Neuronal stem cell (in vitro differentiated cells): Measurements from ENCODE around the gene MAGEC1. TPM values are rescaled to one million over a fixed set of nuclear protein-coding genes. Genes with fewer than 3 reads are reported as not detected.

Experiments used
- DNase-seq: peaks from one replicate; pipeline ENCODE4 v3.0.0-alpha.2; 2013; ENCODE audit warnings: low spot score
- H2AFZ ChIP-seq: one replicate; pipeline ENCODE4 v1.6.1; 2013; ENCODE audit warnings: mild to moderate bottlenecking, low read length, inconsistent platforms
- H2AK5ac ChIP-seq: 2 replicates; pipeline ENCODE4 v1.6.1; 2013; ENCODE audit warnings: low read depth, mild to moderate bottlenecking, inconsistent platforms, low read length, moderate library complexity, mixed read lengths
- H2BK120ac ChIP-seq: 2 replicates; pipeline ENCODE4 v1.6.1; 2013; ENCODE audit warnings: low read depth, mild to moderate bottlenecking, inconsistent platforms, low read length, moderate library complexity, mixed read lengths
- H2BK12ac ChIP-seq: one replicate; pipeline ENCODE4 v1.6.1; 2013; ENCODE audit warnings: low read length, inconsistent platforms
- H2BK15ac ChIP-seq: 2 replicates; pipeline ENCODE4 v1.6.1; 2013; ENCODE audit warnings: mild to moderate bottlenecking, low read length, inconsistent platforms, mixed read lengths
- H2BK5ac ChIP-seq: one replicate; pipeline ENCODE4 v1.6.1; 2013; ENCODE audit warnings: inconsistent platforms, mild to moderate bottlenecking, low read length, moderate library complexity
- H3K14ac ChIP-seq: one replicate; pipeline ENCODE4 v1.6.1; 2013; ENCODE audit warnings: low read length, inconsistent platforms
- H3K18ac ChIP-seq: 2 replicates; pipeline ENCODE4 v1.6.1; 2013; ENCODE audit warnings: low read length, inconsistent platforms
- H3K23ac ChIP-seq: 2 replicates; pipeline ENCODE4 v1.6.1; 2013; ENCODE audit warnings: low read depth, mild to moderate bottlenecking, mixed read lengths, low read length, inconsistent platforms; ENCODE audit not compliant: poor library complexity
- H3K27ac ChIP-seq: replicated peaks from 3 replicates; pipeline ENCODE4 v1.5.1; 2013; ENCODE audit warnings: low read length, inconsistent platforms
- H3K27me3 ChIP-seq, 3 experiments: 2 replicates each; pipeline ENCODE4 v1.6.1; 2013; ENCODE audit warnings: low read length in 3 of 3, mild to moderate bottlenecking in 2 of 3, inconsistent platforms in 1 of 3, low read depth in 1 of 3, mixed read lengths in 1 of 3, moderate library complexity in 1 of 3; ENCODE audit not compliant: control insufficient read depth in 3 of 3, insufficient read depth in 3 of 3
- H3K36me3 ChIP-seq, 2 donors: replicated peaks in 1 of 2; 2 replicates each; pipeline ENCODE4 v1.6.1; 2013; ENCODE audit warnings: low read length in 2 of 2; ENCODE audit not compliant: control insufficient read depth in 2 of 2, insufficient read depth in 2 of 2
- H3K4ac ChIP-seq: 2 replicates; pipeline ENCODE4 v1.6.1; 2013; ENCODE audit warnings: inconsistent platforms, mild to moderate bottlenecking, low read length, moderate library complexity
- H3K4me1 ChIP-seq, 2 donors: 1 replicate in 1 of 2; 2 replicates in 1 of 2; pipeline ENCODE4 v1.6.1; 2013; ENCODE audit warnings: low read length in 2 of 2, low read depth in 1 of 2; ENCODE audit not compliant: control insufficient read depth in 2 of 2, insufficient read depth in 1 of 2
- H3K4me2 ChIP-seq: one replicate; pipeline ENCODE4 v1.6.1; 2013; ENCODE audit warnings: mild to moderate bottlenecking, low read length, inconsistent platforms; ENCODE audit not compliant: insufficient read depth, poor library complexity, severe bottlenecking
- H3K4me3 ChIP-seq, 2 donors: 2 replicates each; pipeline ENCODE4 v1.5.1; 2013; ENCODE audit warnings: low read length in 2 of 2, mild to moderate bottlenecking in 2 of 2, inconsistent platforms in 1 of 2, moderate library complexity in 1 of 2
- H3K79me1 ChIP-seq: one replicate; pipeline ENCODE4 v1.6.1; 2013; ENCODE audit warnings: low read depth, mild to moderate bottlenecking, inconsistent platforms, low read length, moderate library complexity
- H3K9ac ChIP-seq: one replicate; pipeline ENCODE4 v1.6.1; 2013; ENCODE audit warnings: mild to moderate bottlenecking, low read depth, low read length, inconsistent platforms; ENCODE audit not compliant: poor library complexity
- H3K9me3 ChIP-seq, 2 donors: replicated peaks in 1 of 2; 2 replicates each; pipeline versions ENCODE3 to v1.6.1; 2013; ENCODE audit warnings: low read length in 2 of 2, mild to moderate bottlenecking in 2 of 2, inconsistent platforms in 1 of 2, low read depth in 1 of 2, mixed read lengths in 1 of 2, moderate library complexity in 1 of 2; ENCODE audit not compliant: control insufficient read depth in 2 of 2, insufficient read depth in 1 of 2
- H4K8ac ChIP-seq: one replicate; pipeline ENCODE4 v1.6.1; 2013; ENCODE audit warnings: low read depth, mild to moderate bottlenecking, inconsistent platforms, low read length, moderate library complexity
- H4K91ac ChIP-seq: one replicate; pipeline ENCODE4 v1.6.1; 2013; ENCODE audit warnings: low read length, low read depth, mild to moderate bottlenecking, inconsistent platforms; ENCODE audit not compliant: poor library complexity
- WGBS, 2 donors: extraction: QIAGEN DNeasy Blood & Tissue Kit; methylation state at CpG; one replicate each; pipeline ENCODE4 v1.1.7; 2013; ENCODE audit warnings: missing lambda C conversion rate in 2 of 2, mixed read lengths in 1 of 2; ENCODE audit not compliant: insufficient read length in 2 of 2, insufficient replicate concordance in 1 of 2; ENCODE audit errors: extremely low coverage in 2 of 2; 5-methylcytosine and 5-hydroxymethylcytosine counted together
- polyA plus RNA-seq, 2 experiments: library from polyadenylated mRNA; stranded (reverse); fragments of 200-250 nt; gene quantifications; one replicate each; pipeline ENCODE4 v1.2.3, GENCODE V29; 2013

Gene MAGEC1, protein sequence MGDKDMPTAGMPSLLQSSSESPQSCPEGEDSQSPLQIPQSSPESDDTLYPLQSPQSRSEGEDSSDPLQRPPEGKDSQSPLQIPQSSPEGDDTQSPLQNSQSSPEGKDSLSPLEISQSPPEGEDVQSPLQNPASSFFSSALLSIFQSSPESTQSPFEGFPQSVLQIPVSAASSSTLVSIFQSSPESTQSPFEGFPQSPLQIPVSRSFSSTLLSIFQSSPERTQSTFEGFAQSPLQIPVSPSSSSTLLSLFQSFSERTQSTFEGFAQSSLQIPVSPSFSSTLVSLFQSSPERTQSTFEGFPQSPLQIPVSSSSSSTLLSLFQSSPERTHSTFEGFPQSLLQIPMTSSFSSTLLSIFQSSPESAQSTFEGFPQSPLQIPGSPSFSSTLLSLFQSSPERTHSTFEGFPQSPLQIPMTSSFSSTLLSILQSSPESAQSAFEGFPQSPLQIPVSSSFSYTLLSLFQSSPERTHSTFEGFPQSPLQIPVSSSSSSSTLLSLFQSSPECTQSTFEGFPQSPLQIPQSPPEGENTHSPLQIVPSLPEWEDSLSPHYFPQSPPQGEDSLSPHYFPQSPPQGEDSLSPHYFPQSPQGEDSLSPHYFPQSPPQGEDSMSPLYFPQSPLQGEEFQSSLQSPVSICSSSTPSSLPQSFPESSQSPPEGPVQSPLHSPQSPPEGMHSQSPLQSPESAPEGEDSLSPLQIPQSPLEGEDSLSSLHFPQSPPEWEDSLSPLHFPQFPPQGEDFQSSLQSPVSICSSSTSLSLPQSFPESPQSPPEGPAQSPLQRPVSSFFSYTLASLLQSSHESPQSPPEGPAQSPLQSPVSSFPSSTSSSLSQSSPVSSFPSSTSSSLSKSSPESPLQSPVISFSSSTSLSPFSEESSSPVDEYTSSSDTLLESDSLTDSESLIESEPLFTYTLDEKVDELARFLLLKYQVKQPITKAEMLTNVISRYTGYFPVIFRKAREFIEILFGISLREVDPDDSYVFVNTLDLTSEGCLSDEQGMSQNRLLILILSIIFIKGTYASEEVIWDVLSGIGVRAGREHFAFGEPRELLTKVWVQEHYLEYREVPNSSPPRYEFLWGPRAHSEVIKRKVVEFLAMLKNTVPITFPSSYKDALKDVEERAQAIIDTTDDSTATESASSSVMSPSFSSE
- not detected for polyA plus RNA-seq (2013, experiment 1 of 2)
- not detected for polyA plus RNA-seq (2013, experiment 2 of 2)

DNA sequence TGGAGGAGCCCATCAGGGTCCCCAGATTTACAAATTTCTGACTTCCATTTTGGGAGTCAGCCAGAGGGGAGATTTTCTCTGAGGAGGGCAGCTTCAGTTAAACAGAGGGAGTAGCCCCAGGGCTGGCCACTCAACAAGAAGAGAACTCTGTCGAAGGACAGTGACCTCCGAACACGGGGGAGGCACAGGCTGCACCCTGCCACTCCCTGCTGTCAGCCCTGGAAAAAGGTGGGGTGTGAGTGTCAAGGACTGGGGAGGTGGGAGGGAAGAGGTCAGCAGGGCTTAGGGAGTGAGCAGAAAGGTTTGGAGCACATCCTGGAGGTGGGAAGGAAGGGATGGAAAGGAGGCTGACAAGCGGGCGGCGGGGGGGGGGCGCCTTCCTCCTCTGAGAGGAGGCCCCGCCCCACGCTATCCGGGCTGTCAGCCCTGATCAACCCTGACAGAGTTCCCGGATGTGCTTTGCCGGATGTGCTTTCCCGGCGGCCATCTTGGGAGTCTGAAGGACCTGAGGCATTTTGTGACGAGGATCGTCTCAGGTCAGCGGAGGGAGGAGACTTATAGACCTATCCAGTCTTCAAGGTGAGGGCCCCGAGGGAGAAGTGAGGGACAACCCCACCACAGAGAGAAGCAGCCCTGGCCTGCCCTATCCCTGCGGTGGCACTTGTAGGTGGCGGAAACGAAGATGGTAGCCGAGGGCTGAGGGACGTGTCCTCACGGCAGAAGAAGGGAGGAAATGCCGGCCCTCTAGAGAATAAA lies at the start of gene MAGEC1:
TSS of gene MAGEC1 (plus strand) at position 495 of the 756 bp plus-strand sequence. CDS start 1,179 bp downstream, outside the sequence.
- Histone ChIP-seq H4K8ac (no peak within 1 kb of the TSS), H3K23ac (no peak within 1 kb of the TSS), H2BK15ac (no peak within 1 kb of the TSS), H2BK12ac (no peak within 1 kb of the TSS), H3K4me1 (no peaks in the 10 kb centered on the region), H3K79me1 (no peaks in the 10 kb centered on the region), H3K9ac (no peak within 1 kb of the TSS), H3K36me3 (no peaks in the 10 kb centered on the region), H2BK5ac (no peak within 1 kb of the TSS), H3K27me3 (no peaks in the 10 kb centered on the region), H3K9me3 (no peaks in the 10 kb centered on the region), H3K18ac (no peak within 1 kb of the TSS), H2AK5ac (no peak within 1 kb of the TSS), H3K27ac (no peak within 1 kb of the TSS), H3K4ac (no peak within 1 kb of the TSS), H2AFZ (peak within 1 kb of the TSS; percentile 22), H3K4me2 (no peak within 1 kb of the TSS), H2BK120ac (no peak within 1 kb of the TSS), H3K14ac (no peak within 1 kb of the TSS), H4K91ac (no peak within 1 kb of the TSS), H3K4me3 (no peak within 1 kb of the TSS)
- DNase-seq = no peak
- WGBS, 2 donors = no CpG with 5 or more reads among the region's 25 CpGs

DNA sequence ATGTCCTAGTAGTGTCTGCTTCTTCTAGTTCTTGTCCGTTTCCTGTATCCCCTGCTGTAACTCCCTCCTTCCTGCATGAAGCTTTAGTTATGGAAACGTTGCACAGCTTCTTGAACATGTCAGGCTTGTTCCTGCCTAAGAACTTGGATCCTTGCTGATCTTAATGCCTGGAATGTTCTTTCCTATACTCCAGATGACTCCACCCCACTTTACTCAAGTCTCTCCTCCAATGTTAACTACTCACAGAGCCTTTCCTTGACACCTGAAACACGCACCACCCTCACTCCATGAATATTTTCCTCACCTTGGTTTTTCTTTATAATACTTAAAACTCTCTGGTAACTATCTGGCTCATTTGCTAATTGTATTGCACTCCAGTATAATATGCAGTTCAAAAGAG lies 46.2 kb upstream of the MAGEC1 start:
- Histone ChIP-seq H3K79me1 (no peaks in the 10 kb centered on the region), H2AFZ (no peak overlapping the region), H3K23ac (no peak overlapping the region), H3K27ac (no peak overlapping the region), H4K8ac (no peak overlapping the region), H3K4me1 (no peaks in the 10 kb centered on the region), H3K4ac (no peak overlapping the region), H3K9ac (no peak overlapping the region), H3K18ac (no peak overlapping the region), H3K36me3 (no peaks in the 10 kb centered on the region), H2BK120ac (no peak overlapping the region), H2AK5ac (no peak overlapping the region), H3K4me3 (no peak overlapping the region), H2BK5ac (no peak overlapping the region), H2BK12ac (no peak overlapping the region), H4K91ac (no peak overlapping the region), H3K9me3 (no peaks in the 10 kb centered on the region), H3K27me3 (peaks cover 0 to 3% (median 0%) of the 10 kb centered on the region in 3 experiments), H3K4me2 (no peak overlapping the region), H3K14ac (no peak overlapping the region), H2BK15ac (no peak overlapping the region)
- DNase-seq = no peak
- WGBS, 2 donors = no CpG with 5 or more reads among the region's 3 CpGs

DNA sequence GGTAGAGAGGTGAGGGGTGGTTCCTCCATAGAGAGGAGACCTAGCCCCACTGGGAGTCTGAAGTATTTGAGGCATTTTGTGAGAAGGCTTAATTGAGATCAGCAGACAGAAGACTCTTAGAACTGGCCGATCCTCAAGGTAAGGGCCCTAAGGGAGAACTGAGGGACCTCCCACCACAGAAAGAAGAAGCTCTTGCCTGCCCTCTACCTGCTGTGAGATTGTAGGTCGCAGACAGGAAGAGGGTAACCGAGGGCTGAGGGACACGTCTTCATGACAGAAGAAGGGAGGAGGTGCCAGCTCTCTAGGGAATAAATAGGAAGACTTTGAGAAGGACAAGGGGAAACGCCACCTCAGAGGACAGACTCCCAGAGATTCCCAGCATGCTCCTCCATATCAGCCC lies 24.1 kb upstream of the MAGEC1 start:
- no peak for DNase-seq
- Histone ChIP-seq H3K4ac (no peak overlapping the region), H2BK5ac (no peak overlapping the region), H3K27me3 (peaks cover 0 to 3% (median 0%) of the 10 kb centered on the region in 3 experiments), H3K4me3 (no peak overlapping the region), H2AK5ac (no peak overlapping the region), H2BK12ac (no peak overlapping the region), H3K23ac (no peak overlapping the region), H2BK15ac (no peak overlapping the region), H4K91ac (no peak overlapping the region), H3K79me1 (no peaks in the 10 kb centered on the region), H3K14ac (no peak overlapping the region), H3K18ac (no peak overlapping the region), H3K4me2 (no peak overlapping the region), H3K4me1 (no peaks in the 10 kb centered on the region), H3K9me3 (no peaks in the 10 kb centered on the region), H2AFZ (no peak overlapping the region), H4K8ac (no peak overlapping the region), H2BK120ac (no peak overlapping the region), H3K9ac (no peak overlapping the region), H3K27ac (no peak overlapping the region), H3K36me3 (no peaks in the 10 kb centered on the region)
- WGBS, 2 donors = no CpG with 5 or more reads among the region's 5 CpGs
